ENCODE measurements around the gene ASB18.
"Not testable (repeated sequence)": the region's sequence is repeated elsewhere in the genome, so short reads cannot be mapped to it uniquely, and the experiment has no call there.

The ASB18 gene

DNA sequence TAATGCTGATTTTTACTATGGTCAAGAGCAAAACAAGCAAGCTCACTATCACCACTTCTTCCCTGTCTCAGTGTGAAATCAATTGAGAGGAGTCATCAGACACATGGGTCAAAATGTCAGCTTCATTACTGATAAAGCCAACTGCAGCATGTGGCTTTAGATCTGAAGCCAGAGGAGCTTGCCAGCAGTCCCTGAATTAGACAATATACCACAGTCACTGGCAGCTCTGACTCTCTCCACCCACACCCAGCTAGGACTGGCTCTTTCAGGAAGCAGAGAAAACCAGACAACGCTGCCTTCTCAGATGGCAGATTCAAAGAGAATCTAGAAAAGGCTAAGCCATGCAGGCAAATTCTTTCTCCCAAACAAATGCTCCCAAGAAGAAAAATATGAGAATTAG, 20.0 kb upstream of the ASB18 start:
- DNase-seq = no peak

DNA sequence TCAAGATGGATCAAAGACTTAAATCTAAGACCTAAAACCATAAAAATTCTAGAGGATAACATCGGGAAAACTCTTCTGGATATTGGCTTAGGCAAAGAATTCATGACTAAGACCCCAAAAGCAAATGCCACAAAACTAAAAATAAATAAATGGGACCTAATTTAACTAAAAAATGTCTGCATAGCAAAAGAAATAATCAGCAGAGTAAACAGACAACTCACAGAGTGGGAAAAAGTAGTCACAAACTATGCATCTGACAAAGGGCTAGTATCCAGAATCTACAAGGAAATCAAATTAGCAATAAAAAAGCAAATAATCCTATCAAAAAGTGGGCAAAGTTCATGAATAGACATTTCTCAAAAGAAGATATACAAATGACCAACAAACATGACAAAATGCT, 18.2 kb upstream of the ASB18 start:
- DNase-seq = no peak

DNA sequence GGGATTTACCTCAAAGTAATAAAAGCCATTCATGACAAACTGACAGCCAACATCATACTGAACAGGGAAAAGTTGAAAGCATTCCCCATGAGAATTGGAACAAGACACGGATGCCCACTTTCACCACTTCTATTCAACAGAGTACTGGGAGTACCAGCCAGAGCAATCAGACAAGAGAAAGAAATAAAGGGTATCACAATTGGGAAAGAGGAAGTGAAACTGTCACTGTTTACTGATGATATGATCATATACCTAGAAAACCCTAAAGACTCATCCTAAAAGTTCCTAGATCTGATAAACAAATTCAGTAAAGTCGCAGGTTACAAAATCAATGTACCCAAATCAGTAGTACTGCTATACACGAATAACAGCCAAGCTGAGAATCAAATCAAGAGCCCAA, 17.2 kb upstream of the ASB18 start:
- no peak for DNase-seq

DNA sequence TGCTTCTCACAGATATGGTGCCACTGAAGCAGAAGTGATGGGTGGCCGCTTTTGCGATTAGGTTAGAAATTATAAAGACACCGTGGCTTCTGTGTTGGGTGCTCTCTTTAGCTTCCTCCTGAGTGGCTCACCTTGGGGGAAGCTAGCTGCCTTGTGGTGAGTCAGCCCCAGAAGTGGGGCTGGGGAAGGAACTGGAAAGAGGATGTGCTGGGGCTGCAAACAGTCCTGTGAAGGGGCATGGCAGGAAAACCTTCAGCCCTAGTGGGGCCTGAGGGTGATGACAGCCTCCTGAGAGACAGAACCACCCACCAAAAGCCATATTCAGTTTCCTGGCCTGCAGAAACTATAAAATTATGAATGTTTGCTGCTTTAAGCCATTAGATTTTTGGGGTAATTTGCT, 8.9 kb upstream of the ASB18 start:
- DNase-seq = no peak

DNA sequence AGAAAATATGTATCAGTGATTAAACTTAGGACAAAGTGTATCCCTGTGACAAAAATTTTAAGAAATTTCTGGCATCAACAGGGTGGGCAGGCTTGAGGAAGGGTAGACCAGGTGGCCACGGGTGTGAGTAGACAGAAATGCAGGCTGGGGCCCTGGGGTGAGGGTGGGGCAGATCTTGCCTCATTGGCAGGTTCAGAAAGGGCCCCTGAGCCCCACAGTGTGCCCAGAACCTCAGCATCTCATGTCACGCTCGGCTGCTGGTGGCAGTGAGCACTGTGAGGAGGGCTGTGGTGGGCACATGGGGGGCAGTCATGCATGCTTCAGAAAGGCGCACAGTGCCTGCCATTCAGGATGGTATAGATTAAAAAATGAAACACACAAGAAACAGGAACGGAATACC, 7.6 kb upstream of the ASB18 start:
- DNase-seq = no peak

DNA sequence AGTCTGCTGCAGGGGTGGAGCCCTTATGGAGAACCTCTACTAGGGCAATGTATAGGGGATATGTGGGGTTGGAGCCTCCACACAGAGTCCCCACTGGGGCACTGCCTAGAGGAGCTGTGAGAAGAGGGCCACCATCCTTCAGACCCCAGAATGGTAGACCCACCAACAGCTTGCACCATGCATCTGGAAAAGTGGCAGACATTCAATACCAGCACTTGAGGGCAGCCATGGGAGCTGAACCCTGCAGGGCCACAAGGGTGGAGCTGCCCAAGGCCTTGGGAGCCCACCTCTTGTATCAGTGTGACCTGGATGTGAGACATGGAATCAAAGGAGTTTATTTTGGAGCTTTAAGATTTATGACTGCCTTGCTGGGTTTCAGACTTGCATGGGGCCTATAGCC, 5.7 kb upstream of the ASB18 start:
- not testable (repeated sequence) for DNase-seq

DNA sequence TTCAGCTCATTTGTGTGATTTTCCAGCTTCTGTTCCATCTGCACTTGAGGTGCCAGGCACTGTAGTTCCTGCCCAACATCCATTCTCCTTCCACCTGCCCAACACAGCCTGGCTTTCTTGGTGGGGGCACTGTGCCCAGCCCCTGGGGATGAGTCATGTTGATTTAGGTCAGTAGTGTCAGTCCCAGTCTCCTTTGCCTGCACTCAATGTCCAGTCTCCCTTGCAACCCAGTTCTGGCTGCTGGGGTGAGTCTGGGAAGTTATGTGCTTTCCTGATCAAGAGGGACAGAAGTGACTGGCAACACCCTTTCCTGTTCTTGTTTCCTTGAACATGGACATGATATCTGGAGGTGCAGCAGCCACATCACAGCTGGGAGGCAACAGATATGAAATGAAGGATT, 1.5 kb upstream of the ASB18 start:
- DNase-seq = no peak

DNA sequence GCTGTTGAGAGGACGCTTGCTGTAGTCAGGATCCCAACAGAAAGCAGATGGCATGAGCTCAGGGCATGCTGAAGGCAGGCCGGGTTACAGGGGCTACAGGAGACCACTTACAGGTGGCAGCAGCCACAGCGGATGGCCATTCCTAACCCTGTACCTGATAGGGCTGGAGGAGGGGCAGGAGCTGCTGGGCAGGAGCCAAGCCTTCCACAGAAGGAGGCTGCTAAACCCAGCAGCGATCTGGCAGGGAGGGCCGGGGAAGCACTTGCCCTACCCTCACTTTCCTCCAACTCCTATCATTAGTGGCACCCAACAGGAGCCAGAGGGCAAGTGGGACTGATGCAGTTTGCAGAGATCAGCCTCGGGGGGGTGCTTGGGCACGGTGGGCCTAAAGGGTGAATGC, 2.0 kb downstream of the ASB18 start:
- no peak for DNase-seq

DNA sequence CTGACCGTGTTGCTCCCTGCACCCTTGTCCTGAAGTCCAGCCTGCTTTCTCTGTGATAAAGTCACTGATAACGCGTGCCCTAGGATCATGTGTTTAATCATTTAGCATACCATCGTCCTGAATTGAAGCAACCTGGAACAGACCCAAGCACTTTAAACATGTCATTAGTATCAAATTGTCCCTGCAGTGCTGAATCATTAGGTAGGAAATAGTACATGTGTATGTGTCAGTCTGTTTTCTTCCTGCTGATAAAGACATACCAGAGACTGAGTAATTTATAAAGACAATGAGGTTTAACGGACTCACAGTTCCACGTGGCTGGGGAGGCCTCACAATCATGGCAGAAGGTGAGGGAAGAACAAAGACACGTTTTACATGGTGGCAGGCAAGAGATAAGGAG, 2.8 kb downstream of the ASB18 start:
- no peak for DNase-seq

DNA sequence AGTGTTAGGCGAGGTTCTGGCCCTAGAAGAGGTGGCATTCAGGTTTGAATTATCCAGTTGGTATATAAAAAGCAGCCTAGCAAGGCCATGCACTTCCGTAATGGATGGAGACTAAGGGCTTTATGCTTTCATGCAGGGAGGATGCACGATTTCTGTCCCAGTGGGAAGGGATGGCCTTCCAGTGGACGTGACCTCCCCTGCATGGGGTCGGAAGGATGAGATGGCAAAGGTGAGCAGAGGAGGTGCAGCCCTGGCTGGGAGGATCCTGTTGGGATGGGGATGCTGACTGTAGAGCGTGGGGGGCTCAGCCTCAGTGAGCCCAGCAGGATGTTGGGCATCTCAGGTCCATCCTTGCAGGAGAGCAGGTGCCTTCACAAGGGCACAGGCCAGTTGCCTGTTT, 4.8 kb downstream of the ASB18 start:
- no peak for DNase-seq

DNA sequence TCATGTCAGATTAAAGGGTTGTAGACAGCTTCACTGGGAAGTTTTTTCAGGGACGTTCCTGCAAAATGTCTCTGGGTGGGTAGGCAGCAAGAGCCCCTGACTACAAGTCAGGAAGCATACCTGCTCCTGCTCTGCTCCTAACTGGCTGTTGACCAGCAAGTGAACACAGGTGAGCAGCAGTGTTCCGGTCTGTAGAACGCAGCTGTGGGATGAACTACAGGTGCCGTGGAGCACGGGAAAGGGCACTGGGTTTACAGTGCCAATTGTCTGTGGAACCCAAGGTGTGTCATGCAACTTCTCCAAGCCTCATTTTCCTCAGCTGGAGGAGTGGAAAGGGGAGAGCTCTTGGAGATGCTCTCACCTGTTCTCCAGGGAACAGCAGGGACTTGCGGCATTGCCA, 6.6 kb downstream of the ASB18 start:
- no peak for DNase-seq

DNA sequence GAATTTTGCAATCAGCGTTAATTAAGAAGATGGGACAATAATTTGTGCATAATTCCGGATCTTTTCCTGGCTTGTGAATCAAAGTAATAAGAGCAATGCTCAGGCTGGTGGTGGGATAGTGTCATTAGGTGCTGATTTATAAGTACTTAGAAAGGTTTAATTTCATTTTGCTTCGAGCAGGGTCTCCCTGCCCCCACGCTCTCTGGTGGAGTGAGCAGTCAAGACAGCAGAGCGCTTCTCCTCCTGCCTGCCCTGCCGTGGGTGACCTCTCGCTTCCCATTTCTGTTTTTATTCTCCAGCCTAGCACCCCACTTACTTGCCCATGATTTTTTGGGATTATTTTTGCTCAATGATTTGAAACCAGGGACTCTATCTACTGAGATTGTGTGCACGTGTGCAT, 7.1 kb downstream of the ASB18 start:
- no peak for DNase-seq

DNA sequence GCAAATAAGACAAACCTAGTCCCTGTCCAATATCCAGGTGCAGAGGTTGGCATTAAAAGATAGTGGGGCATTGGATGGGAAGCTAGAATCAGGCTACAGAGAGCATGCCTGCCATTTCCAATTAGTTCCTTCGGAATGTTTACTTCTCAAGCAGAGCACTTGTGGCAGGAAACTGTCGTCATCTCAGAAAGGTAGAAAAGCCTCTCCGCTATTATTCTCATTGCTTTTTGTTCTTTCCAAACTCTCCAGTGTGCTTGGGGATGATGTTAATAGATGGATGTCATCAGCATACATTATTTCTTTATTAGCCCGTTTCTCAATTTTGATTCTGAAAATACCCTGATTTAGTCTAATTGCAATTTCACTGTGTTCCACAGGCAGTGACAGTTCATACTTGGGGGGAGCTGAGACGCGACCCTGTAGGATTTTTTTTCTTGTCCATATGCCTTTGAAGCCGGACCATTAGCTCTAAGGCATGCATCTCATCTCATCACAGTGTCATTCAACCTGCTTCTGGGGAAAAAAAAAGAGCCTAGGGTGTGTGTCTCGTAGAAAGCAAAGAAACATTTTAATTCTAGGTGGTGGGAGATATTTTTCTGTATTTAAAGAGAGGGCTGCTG, 7.7 kb downstream of the ASB18 start:
- DNase-seq = no peak

DNA sequence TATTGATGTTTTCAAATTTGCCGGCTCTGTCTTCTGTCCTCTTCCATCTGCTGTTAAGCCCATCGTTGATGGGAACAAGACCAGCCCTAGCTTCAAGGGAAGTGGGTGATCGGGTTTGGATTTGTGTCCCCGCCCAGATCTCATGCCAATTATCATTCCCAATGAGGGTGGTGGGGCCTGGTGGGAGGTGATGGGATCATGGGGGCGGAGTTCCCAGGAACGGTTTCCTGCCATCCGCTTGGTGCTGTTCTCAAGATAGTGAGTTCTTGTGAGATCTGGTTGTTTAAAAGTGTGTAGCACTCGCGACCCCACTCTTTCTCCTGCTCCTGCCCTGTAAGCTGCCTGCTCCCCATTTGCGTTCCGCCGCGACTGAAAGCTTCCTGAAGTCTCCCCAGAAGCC, 9.5 kb downstream of the ASB18 start:
- no peak for DNase-seq

DNA sequence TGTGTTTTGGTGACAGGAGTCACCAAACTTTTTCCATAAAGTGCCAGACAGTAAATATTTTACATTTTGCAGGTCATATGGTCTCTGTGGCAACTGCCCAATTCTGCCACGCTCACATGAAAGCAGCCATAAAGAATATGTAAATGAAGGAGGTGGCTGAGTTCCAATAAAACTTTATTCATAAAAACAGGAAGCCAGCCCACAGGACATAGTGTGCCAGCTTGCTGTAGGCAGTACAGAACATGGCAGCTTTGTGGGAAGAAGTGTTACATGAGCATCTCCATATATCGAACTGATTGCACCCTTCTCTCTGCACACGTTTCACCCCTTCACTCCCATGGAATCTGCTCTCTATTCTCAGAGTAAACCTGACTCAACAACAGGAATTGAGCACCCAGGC, 10.2 kb downstream of the ASB18 start:
- DNase-seq = no peak

DNA sequence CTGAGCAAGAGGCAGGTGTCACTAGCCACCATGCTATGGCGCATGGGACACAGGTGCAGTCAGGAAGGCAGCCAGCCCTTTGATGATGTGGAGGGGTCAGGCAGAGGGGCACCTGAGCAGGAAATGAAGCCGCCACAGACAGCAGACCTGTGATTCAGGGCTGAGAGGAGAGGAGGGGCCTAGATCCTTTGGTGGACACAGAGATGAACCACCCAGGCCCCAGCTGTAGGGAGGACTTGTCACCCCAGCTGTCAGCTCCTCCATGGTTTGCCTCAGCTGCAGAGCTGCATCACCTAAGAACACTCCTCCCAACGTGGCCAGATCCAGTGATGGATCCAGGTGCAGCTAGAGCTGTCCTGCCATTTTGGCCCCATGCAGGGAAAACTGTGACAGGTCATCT, 11.6 kb downstream of the ASB18 start:
- DNase-seq = no peak

DNA sequence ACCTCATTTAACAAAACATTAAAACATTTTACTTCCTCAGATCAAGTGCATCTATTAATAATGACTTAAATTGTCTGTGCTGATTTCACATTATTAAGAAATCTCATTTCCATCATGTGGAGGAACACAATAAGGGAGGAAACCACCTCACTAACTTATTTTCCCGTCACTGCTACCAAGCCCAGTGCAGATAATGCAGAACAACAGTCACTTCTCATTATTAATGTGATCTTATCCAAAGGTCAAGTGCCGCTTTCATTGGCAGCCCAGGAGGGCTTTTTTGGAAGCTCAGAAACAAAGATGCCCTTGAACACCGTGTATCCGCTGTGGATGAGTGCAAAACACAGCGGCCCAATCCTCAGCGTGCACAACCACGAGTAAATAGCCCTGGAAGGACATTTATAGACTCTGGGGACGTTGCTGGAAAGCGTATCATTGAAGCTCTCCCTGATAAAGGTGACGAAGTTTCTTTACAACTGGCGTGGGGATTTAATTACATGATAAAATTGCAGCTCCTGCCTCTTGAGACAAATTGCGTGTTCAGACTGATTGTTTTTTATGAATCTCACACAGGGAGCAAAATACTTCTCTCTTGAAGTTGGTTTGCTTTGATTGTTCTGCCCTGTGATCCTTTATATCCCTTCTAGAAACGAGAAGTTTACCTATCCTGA, 13.2 kb downstream of the ASB18 start:
- no peak for DNase-seq

DNA sequence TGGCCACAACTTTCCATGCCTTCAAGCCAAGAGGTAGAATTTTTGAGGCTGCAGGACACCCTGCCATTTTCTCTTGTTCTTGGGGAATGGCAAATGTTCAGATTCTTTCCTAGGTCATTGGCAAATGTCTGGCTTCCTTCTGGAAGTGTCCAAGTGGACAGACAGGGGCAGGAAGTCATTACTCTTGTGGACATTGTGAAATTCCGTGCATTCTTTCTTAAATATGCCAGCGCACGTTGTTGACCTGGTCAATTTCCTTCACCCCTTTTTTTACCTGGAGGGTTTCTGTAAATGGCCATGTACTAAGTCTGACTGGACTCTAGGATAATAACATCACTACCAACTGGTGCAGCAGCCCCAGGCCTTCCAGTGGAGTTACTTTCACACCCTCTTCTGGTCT, 13.9 kb downstream of the ASB18 start:
- no peak for DNase-seq

DNA sequence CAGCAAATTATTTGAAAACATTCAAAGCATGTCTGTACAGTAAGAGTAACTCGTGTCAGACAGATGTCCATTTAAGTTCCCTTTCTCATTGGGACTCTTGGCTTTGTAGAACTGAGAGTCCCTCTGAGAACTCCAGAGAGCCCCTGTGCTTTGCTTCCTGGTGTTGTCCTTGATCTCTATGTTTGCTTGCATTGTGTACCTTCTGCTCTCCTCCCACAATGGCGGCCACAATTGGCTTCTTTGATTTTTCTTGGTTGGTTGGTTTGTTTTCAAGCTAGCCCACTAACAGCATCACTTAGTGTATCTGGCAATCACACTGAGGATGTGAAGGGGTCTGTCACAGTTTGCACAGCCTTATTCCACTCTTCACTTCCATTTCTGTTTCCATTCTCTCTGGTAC, 15.1 kb downstream of the ASB18 start:
- no peak for DNase-seq

DNA sequence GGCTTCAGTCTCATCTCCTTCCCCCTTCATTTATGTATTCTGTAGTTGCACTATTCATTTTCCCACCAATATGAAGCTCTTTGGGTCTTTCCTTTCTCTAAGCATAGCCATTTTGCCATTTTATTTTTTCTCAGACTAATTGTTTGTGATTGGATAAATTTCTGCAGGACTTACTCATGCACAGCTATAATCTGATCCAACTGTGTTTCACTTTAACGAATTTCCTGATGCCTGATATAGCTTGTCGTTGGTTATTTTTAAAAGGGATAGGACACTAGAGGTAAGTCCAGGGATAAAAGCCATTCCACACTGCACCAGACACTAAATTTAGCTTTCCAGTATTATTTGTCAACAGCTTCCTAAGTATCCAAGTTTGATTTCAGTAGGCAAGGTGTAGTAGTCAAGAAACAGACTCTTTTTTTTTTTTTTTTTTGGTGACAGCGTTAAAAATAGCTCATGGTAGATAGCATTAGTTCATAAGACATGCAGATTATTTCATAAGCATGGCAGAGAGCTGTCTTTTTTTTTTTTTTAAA, 17.4 kb downstream of the ASB18 start:
- DNase-seq = no peak

DNA sequence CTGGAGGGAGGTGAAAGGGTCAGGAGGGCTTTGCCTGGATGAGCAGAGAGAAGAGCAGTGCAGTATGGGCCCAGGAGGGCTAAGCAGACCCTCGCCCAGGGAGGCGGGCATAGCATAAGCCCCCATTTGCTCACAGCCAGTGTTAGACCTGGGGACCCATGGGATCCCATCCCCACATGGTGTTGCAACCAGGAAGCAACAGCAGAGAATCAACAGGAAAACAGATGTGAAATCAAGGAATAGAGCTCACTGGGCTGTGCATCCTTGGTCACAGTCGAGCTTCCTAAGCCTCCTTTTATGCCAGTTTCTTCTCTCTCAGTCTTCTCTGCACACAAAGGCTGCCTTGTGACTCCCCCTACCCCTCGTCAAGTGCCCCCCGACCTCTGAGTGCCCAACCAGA, 19.9 kb downstream of the ASB18 start:
- no peak for DNase-seq

DNA sequence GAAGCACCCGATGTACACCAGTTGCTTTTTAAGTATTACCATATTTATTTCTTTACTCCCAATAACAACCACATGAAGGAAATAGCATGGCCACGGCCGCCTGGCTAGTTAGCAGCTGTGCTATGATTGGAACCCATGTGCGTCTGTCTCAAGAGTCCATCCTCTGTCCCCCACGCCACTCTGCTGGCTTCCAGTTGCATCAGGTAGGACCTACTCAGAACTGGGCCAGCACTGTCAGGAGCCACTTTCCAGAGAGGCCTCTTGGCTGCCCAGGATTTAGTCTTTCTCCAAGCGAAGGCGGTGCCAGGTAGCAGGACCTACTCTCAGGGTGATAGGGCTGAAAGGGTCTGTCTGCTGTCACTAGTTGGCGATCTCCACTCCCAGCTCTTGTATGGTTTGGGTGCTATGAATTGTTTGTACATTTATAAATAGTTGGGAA, 22.1 kb downstream of the ASB18 start:
- no peak for DNase-seq

DNA sequence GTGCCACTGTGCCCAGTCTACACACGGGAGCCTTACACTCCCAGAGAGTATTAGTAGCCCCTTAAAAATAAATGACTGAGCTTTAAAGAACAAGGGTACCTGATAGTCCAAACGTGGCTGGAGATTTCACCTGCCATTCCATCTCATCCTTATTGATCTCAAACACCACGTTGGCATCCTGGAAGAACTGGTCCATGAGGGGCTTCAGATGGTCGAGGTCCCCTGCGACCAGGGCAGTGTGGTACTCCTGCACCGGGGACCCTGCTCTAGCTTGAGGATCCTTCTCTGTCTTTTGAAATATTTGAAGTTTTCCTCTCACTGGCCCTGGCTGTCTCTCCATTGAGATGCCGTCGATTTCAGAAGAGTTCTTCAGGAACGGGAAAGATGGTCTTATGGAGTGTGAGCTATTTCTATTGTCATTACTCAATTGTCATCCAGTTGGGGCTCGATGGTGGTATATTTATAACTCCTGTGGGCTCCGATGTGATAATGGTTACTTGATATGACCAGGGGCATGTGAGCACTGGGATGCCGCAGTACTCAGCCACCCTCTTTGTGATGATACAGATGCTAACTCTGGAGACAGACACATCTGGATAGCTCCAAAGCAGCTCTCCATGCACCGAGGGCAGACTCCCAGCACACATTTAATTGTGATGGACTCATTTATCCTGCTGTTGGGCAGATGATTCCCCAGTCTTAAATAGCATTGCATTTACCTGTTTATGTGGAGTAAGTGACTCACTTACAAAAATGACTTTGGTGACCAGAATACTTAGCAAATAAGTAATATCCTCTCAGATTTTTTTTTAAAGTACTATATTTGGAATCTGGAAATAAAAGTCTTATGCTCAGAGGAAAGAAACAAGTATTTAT, 22.8 kb downstream of the ASB18 start:
- no peak for DNase-seq

Measured in activated CD4-positive, alpha-beta T cell treated with anti-CD3 and anti-CD28 coated beads, Interleukin-2, Interleukin-6, amounts not matched to agents 100 ng/mL and 50 ng/mL, durations not matched to agents 16 hours and 8 hours (primary cell).